K562 (cell line): ENCODE results near the gene USP20. TPM values are rescaled to one million over a fixed set of nuclear protein-coding genes. Genes with fewer than 3 reads are reported as not detected.

Experiments
- ASH1L ChIP-seq: fragments of 450-650 bp; IDR thresholded peaks from 2 replicates; pipeline ENCODE4 v1.6.1; 2018; ENCODE audit warnings: borderline replicate concordance, mild to moderate bottlenecking, low read depth; ENCODE audit not compliant: partially characterized antibody
- DACH1 ChIP-seq: fragments of 450-650 bp; IDR thresholded peaks from 2 replicates; pipeline ENCODE4 v1.6.1; 2018; ENCODE audit not compliant: partially characterized antibody
- MAFG ChIP-seq: fragments of 450-650 bp; conservative IDR thresholded peaks from 2 replicates; pipeline ENCODE4 v1.6.1; 2016; ENCODE audit warnings: missing genetic modification characterization, missing compliant biosample characterization
- MEF2A ChIP-seq: IDR thresholded peaks from 2 replicates; pipeline ENCODE4 v1.6.1; 2011; ENCODE audit warnings: low read depth, mild to moderate bottlenecking, low read length, moderate library complexity; ENCODE audit not compliant: control insufficient read depth
- MEF2D ChIP-seq: conservative IDR thresholded peaks from 2 replicates; pipeline ENCODE4 v1.6.1; 2016; ENCODE audit warnings: low read depth, missing genetic modification characterization, missing compliant biosample characterization
- NCOA1 ChIP-seq: fragments of 450-650 bp; IDR thresholded peaks from 2 replicates; pipeline ENCODE4 v1.6.1; 2016; ENCODE audit warnings: low read depth
- NFATC3 ChIP-seq: fragments of 450-650 bp; IDR thresholded peaks from 2 replicates; pipeline ENCODE4 v1.6.1; 2017; ENCODE audit warnings: mild to moderate bottlenecking
- NRF1 ChIP-seq, 2 experiments: fragments of 450-650 bp; IDR thresholded peaks in 1 of 2; conservative IDR thresholded peaks in 1 of 2; 2 replicates each; pipeline ENCODE4 v1.6.1; 2014; ENCODE audit warnings: mild to moderate bottlenecking in 2 of 2
- POLR2G ChIP-seq: fragments of 200-400 bp; formaldehyde crosslinking; IDR thresholded peaks from 2 replicates; pipeline ENCODE4 v1.6.1; 2017; ENCODE audit warnings: low read depth, mild to moderate bottlenecking, antibody characterized with exemption, low read length, moderate library complexity
- PTTG1 ChIP-seq: fragments of 450-650 bp; IDR thresholded peaks from 2 replicates; pipeline ENCODE4 v1.6.1; 2016; ENCODE audit warnings: low read depth, mild to moderate bottlenecking, missing genetic modification characterization, missing compliant biosample characterization
- RERE ChIP-seq: sonication (generic); formaldehyde crosslinking; IDR thresholded peaks from 2 replicates; pipeline ENCODE4 v1.8.0; 2023; ENCODE audit warnings: missing genetic modification reagents, mild to moderate bottlenecking, borderline replicate concordance
- SP1 ChIP-seq: sonication (generic); formaldehyde crosslinking; IDR thresholded peaks from 2 replicates; pipeline ENCODE4 v1.8.1; 2022; ENCODE audit warnings: mild to moderate bottlenecking, missing genetic modification reagents
- ZBTB49 ChIP-seq: sonication (generic); formaldehyde crosslinking; IDR thresholded peaks from 2 replicates; pipeline ENCODE4 v1.8.0; 2022; ENCODE audit warnings: missing genetic modification reagents, mild to moderate bottlenecking, borderline replicate concordance
- ZNF146 ChIP-seq: IDR thresholded peaks from one replicate; pipeline ENCODE4 v1.6.1; 2018; ENCODE audit warnings: missing compliant biosample characterization; ENCODE audit not compliant: unreplicated experiment
- ZNF311 ChIP-seq: fragments of 250-450 bp; sonication (Bioruptor Pico); IDR thresholded peaks from 2 replicates; pipeline ENCODE4 v1.4.0; 2020; ENCODE audit warnings: mild to moderate bottlenecking, moderate library complexity
- ZNF444 ChIP-seq: fragments of 250-450 bp; sonication (Bioruptor Pico); IDR thresholded peaks from 2 replicates; pipeline ENCODE4 v1.4.0; 2020; ENCODE audit warnings: mild to moderate bottlenecking, moderate library complexity
- ZNF655 ChIP-seq: fragments of 250-450 bp; sonication (Bioruptor Pico); IDR thresholded peaks from 2 replicates; pipeline ENCODE4 v1.5.0; 2021
- ZNF764 ChIP-seq: fragments of 250-450 bp; sonication (Bioruptor Pico); IDR thresholded peaks from 2 replicates; pipeline ENCODE4 v1.4.0; 2020; ENCODE audit warnings: low read depth, mild to moderate bottlenecking, moderate library complexity
- polyA plus RNA-seq, 8 experiments: library from polyadenylated mRNA; depleted of rRNA in 4 of 8; stranded (reverse) in 5 of 8; unstranded in 3 of 8; fragments of >200 nt; fragmentation: Nextera tagmentation in 2 of 8; fragmentation: Illumina TruSeq in 1 of 8; extraction: Ambion mirVana in 2 of 8; extraction: Trizol in 1 of 8; gene quantifications; 2 replicates each; pipeline versions ENCODE4 v1.2.1 to v1.2.3, GENCODE V29; 2011 to 2014; ENCODE audit warnings: inconsistent platforms in 1 of 8, missing spikeins in 1 of 8
- total RNA-seq, 7 experiments: library from RNA; depleted of rRNA in 6 of 7; stranded (reverse); fragments of >200 nt in 6 of 7; fragmentation: Illumina TruSeq in 2 of 7; extraction: Trizol in 2 of 7; gene quantifications; 2 replicates each; pipeline versions ENCODE4 v1.2.1 to v1.2.3, GENCODE V29; 2011 to 2021; ENCODE audit warnings: low replicate concordance in 1 of 7

Gene USP20
- total and polyA plus RNA-seq, 9 of the 15 experiments (the other 6 are each of a cell fraction or from before 2014, with no cell fraction given), result 1.9 to 136 (median 49.1) TPM

GRCh38 chr9:129823935-129824601 lies 11.2 kb upstream of the USP20 start, which contains the start of gene TOR1A (continued):
- TF ChIP-seq MEF2A (no peak), ZNF655 (CRISPR knock-in tag) (no peak), MAFG (tag) (no peak), DACH1 (no peak), POLR2G (peak; percentile 99), PTTG1 (tag) (no peak), SP1 (peak; percentile 99), MEF2D (tag) (peak; percentile 87), ZBTB49 (0 out of 2 replicates have a peak, but pooled peaks have one; percentile 61), NCOA1 (no peak; the same call in 1 of the 2 replicates), NFATC3 (no peak), ZNF764 (CRISPR knock-in tag) (no peak; the same call in 1 of the 2 replicates), NRF1 (conservative IDR thresholded peaks at IDR 0.05 in 1 of 2, IDR thresholded peaks at IDR 0.05 in 1 of 2) (peak; percentile 64 to 71), ZNF444 (CRISPR knock-in tag) (no peak), ZNF146 (CRISPR knock-in tag) (no peak), ZNF311 (no peak), RERE (CRISPR knock-in tag) (no peak), ASH1L (peak; percentile 66)
